HCT116 (cell line): Measurements from ENCODE around the gene KCNJ14. TPM values are rescaled to one million over a fixed set of nuclear protein-coding genes. Genes with fewer than 3 reads are reported as not detected.

ENCODE experiments used
- ATAC-seq: fragments of 200-7000 bp; cut with Tn5 transposase; 2 replicates; pipeline ENCODE4 v1.9.1; 2020; ENCODE audit warnings: mild to moderate bottlenecking, moderate library complexity
- BruUV-seq: library from RNA; stranded (reverse); fragments of 400-500 nt; replicated peaks from 2 replicates; lab custom pipeline; 2021; lab: Mats Ljungman, UMichigan
- CTCF ChIA-PET: fragments of 300-600 bp; sonication (Branson Sonifier 250); formaldehyde crosslinking; loops from one replicate; lab custom pipeline; 2021; ENCODE audit warnings: antibody characterized with exemption; lab: Charles Lee
- POLR2A ChIA-PET: fragments of 300-600, 350-600 bp; sonication (Branson Sonifier 250); formaldehyde crosslinking; loops from one replicate; lab custom pipeline; 2021; ENCODE audit warnings: antibody characterized with exemption; lab: Charles Lee
- RAD21 ChIA-PET, 2 experiments: fragments of 300-600 bp; sonication (Branson Sonifier 250); formaldehyde crosslinking; loops; one replicate each; lab custom pipeline; 2023; ENCODE audit warnings: low total read pairs in 2 of 2; ENCODE audit not compliant: uncharacterized antibody in 2 of 2, unreplicated experiment in 2 of 2, low non-redundant PET in 1 of 2; lab: Charles Lee
- DNase-seq: peaks from one replicate; pipeline ENCODE4 v3.0.0-alpha.2; 2010; ENCODE audit warnings: low read depth, low spot score
- H2AFZ ChIP-seq: fragments of 200-600 bp; shearing (Covaris generic), sonication (generic); 2 replicates; pipeline ENCODE4 v1.6.1; 2017; ENCODE audit warnings: low read depth, mixed run types, mixed read lengths, antibody characterized with exemption, low read length; ENCODE audit not compliant: poor library complexity, severe bottlenecking
- H3K27ac ChIP-seq: 2 replicates; pipeline ENCODE4 v1.5.1; 2012; ENCODE audit warnings: low read depth, low read length
- H3K27me3 ChIP-seq: fragments of 200-600 bp; sonication (generic); 2 replicates; pipeline ENCODE4 v1.6.1; 2016; ENCODE audit warnings: mixed run types, low read length, mixed read lengths; ENCODE audit not compliant: insufficient read depth
- H3K36me3 ChIP-seq, 2 experiments: fragments of 200-500 bp in 1 of 2; fragments of 200-600 bp in 1 of 2; sonication (Bioruptor generic) in 1 of 2; sonication (generic) in 1 of 2; 2 replicates each; pipeline versions ENCODE4 v1.5.1 to v1.6.1; 2014 to 2016; ENCODE audit warnings: low read length in 2 of 2, inconsistent platforms in 1 of 2, mixed read lengths in 1 of 2, mixed run types in 1 of 2; ENCODE audit not compliant: insufficient read depth in 2 of 2, control insufficient read depth in 1 of 2
- H3K4me1 ChIP-seq, 2 experiments: fragments of 200-600 bp in 1 of 2; sonication (generic) in 1 of 2; 2 replicates each; pipeline versions ENCODE4 v1.5.1 to v1.6.1; 2012 to 2017; ENCODE audit warnings: low read length in 2 of 2, inconsistent platforms in 1 of 2, mild to moderate bottlenecking in 1 of 2, mixed read lengths in 1 of 2, mixed run types in 1 of 2, moderate library complexity in 1 of 2; ENCODE audit not compliant: insufficient read depth in 2 of 2, control insufficient read depth in 1 of 2
- H3K4me2 ChIP-seq: fragments of 200-600 bp; sonication (generic); 2 replicates; pipeline ENCODE4 v1.6.1; 2017; ENCODE audit warnings: mixed run types, low read length, mixed read lengths
- H3K4me3 ChIP-seq, 2 experiments: fragments of 200-600 bp in 1 of 2; sonication (generic) in 1 of 2; replicated peaks in 1 of 2; 2 replicates each; pipeline ENCODE4 v1.5.1; 2011 to 2016; ENCODE audit warnings: low read length in 2 of 2, control low read depth in 1 of 2, low read depth in 1 of 2, mild to moderate bottlenecking in 1 of 2, mixed read lengths in 1 of 2, mixed run types in 1 of 2
- H3K79me2 ChIP-seq: fragments of 200-600 bp; sonication (generic); 2 replicates; pipeline ENCODE4 v1.6.1; 2017; ENCODE audit warnings: mild to moderate bottlenecking, mixed run types, low read length, moderate library complexity, mixed read lengths; ENCODE audit not compliant: insufficient read depth
- H3K9ac ChIP-seq: fragments of 200-600 bp; sonication (generic); 2 replicates; pipeline ENCODE4 v1.6.1; 2016; ENCODE audit warnings: low read length, mixed read lengths
- H3K9me2 ChIP-seq: fragments of 200-600 bp; sonication (generic), shearing (Covaris generic); 2 replicates; pipeline ENCODE4 v1.6.1; 2017; ENCODE audit warnings: mixed run types, mild to moderate bottlenecking, moderate library complexity; ENCODE audit not compliant: insufficient read depth
- H3K9me3 ChIP-seq, 2 experiments: fragments of 200-500 bp in 1 of 2; fragments of 200-600 bp in 1 of 2; sonication (Bioruptor generic) in 1 of 2; sonication (generic) in 1 of 2; 2 replicates each; pipeline ENCODE4 v1.6.1; 2014 to 2017; ENCODE audit warnings: low read length in 2 of 2, mixed read lengths in 2 of 2, inconsistent platforms in 1 of 2, low read depth in 1 of 2, mild to moderate bottlenecking in 1 of 2, mixed run types in 1 of 2, moderate library complexity in 1 of 2; ENCODE audit not compliant: control insufficient read depth in 1 of 2, insufficient read depth in 1 of 2
- H4K20me1 ChIP-seq: fragments of 200-600 bp; sonication (generic), shearing (Covaris generic); 2 replicates; pipeline ENCODE4 v1.6.1; 2017; ENCODE audit warnings: mixed run types, mild to moderate bottlenecking, moderate library complexity; ENCODE audit not compliant: insufficient read depth
- ATF3 ChIP-seq: IDR thresholded peaks from 2 replicates; pipeline ENCODE4 v1.6.1; 2012
- CBX3 ChIP-seq: IDR thresholded peaks from 2 replicates; pipeline ENCODE4 v1.6.1; 2012; ENCODE audit warnings: low read depth
- CTCF ChIP-seq, 3 experiments: fragments of 200-600 bp in 1 of 3; sonication (generic) in 1 of 3; IDR thresholded peaks in 2 of 3; conservative IDR thresholded peaks in 1 of 3; 2 replicates each; pipeline ENCODE4 v1.5.1; 2012 to 2017; ENCODE audit warnings: low read depth in 2 of 3, low read length in 2 of 3, antibody characterized with exemption in 1 of 3, borderline replicate concordance in 1 of 3, control low read depth in 1 of 3, mild to moderate bottlenecking in 1 of 3, mixed read lengths in 1 of 3, mixed run types in 1 of 3, moderate library complexity in 1 of 3; ENCODE audit not compliant: insufficient read depth in 1 of 3
- EGR1 ChIP-seq: IDR thresholded peaks from 2 replicates; pipeline ENCODE4 v1.6.1; 2012; ENCODE audit warnings: low read depth
- EZH2 ChIP-seq: fragments of 200-600 bp; sonication (generic); IDR thresholded peaks from 2 replicates; pipeline ENCODE4 v1.6.1; 2017; ENCODE audit warnings: antibody characterized with exemption, mixed run types
- EZH2phosphoT487 ChIP-seq: fragments of 200-600 bp; IDR thresholded peaks from 2 replicates; pipeline ENCODE4 v1.6.1; 2018; ENCODE audit warnings: antibody characterized with exemption, borderline replicate concordance
- JUND ChIP-seq: IDR thresholded peaks from 2 replicates; pipeline ENCODE4 v1.6.1; 2012
- MAX ChIP-seq: IDR thresholded peaks from 2 replicates; pipeline ENCODE4 v1.6.1; 2012
- POLR2A ChIP-seq: IDR thresholded peaks from 2 replicates; pipeline ENCODE4 v1.7.0; 2011; ENCODE audit warnings: borderline replicate concordance; ENCODE audit not compliant: insufficient read depth, insufficient read length; ENCODE audit errors: extremely low read depth
- POLR2AphosphoS5 ChIP-seq: IDR thresholded peaks from 2 replicates; pipeline ENCODE4 v1.6.1; 2011; ENCODE audit warnings: mild to moderate bottlenecking, low read depth, low read length, moderate library complexity
- RAD21 ChIP-seq: IDR thresholded peaks from 2 replicates; pipeline ENCODE4 v1.6.1; 2012; ENCODE audit warnings: low read depth, mild to moderate bottlenecking
- REST ChIP-seq: IDR thresholded peaks from 2 replicates; pipeline ENCODE4 v1.6.1; 2012; ENCODE audit warnings: low read depth
- SIN3A ChIP-seq: IDR thresholded peaks from 2 replicates; pipeline ENCODE4 v1.6.1; 2012; ENCODE audit warnings: low read depth
- SP1 ChIP-seq: IDR thresholded peaks from 2 replicates; pipeline ENCODE4 v1.6.1; 2012; ENCODE audit warnings: low read depth
- SRF ChIP-seq: IDR thresholded peaks from 2 replicates; pipeline ENCODE4 v1.6.1; 2012; ENCODE audit warnings: low read depth
- YY1 ChIP-seq: IDR thresholded peaks from 2 replicates; pipeline ENCODE4 v1.6.1; 2011; ENCODE audit warnings: low read length, low read depth, moderate library complexity, mild to moderate bottlenecking; ENCODE audit not compliant: insufficient replicate concordance; ENCODE audit errors: extremely low read depth
- ZBTB33 ChIP-seq: IDR thresholded peaks from 2 replicates; pipeline ENCODE4 v1.6.1; 2011; ENCODE audit warnings: mild to moderate bottlenecking, low read length, moderate library complexity; ENCODE audit not compliant: insufficient replicate concordance; ENCODE audit errors: extremely low read depth
- ZFX ChIP-seq: fragments of 450-650 bp; IDR thresholded peaks from 2 replicates; pipeline ENCODE4 v1.6.1; 2017
- ZNF274 ChIP-seq: fragments of 200-500 bp; sonication (Bioruptor generic); IDR thresholded peaks from 2 replicates; pipeline ENCODE4 v1.6.1; 2014; ENCODE audit warnings: mild to moderate bottlenecking, low read depth, low read length, inconsistent platforms
- intact Hi-C: fragments of 100-400 bp; cut with micrococcal nuclease; formaldehyde crosslinking; loops from 2 replicates; pipeline ENCODE4 v1.10.0; 2022
- total RNA-seq: library from RNA; stranded (reverse); gene quantifications from one replicate; pipeline ENCODE4 v1.2.1, GENCODE V29; 2021; ENCODE audit not compliant: unreplicated experiment

Gene KCNJ14
- total RNA-seq, 1 experiment from 2014 or later, result 2.5 TPM

GRCh38 chr19:48444936-48445200 is 10.5 kb upstream of the KCNJ14 start:
- H3K4me2 ChIP-seq, result peak overlapping the region; percentile 83
- peaks cover 8 to 20% of the 10 kb centered on the region in 2 experiments for H3K4me1 ChIP-seq
- ChIA-PET POLR2A (no interaction called here), CTCF (interaction anchor here (1.0 to 1.9 kb wide), 4 partner anchors 8 to 139 kb away, joined by 4 to 8 read pairs (median 6); no protein-coding TSS in a partner anchor), RAD21 (no interaction called here)
- peaks cover 15 to 27% of the 10 kb centered on the region in 2 experiments for H3K36me3 ChIP-seq
- BruUV-seq, result no TSS peak
- H3K9ac ChIP-seq, result peak overlapping the region; percentile 98
- H3K4me3 ChIP-seq, result peak overlapping the region; percentile 73 to 99
- H3K27me3 ChIP-seq, result no peaks in the 10 kb centered on the region
- intact Hi-C loops, result no loop called here
- DNase-seq, result no peak
- TF ChIP-seq EGR1, result no peak
- no peak for TF ChIP-seq CTCF (IDR thresholded peaks at IDR 0.05 in 2 of 3, conservative IDR thresholded peaks at IDR 0.05 in 1 of 3; ENCODE audit: borderline replicate concordance in 1 of 3, insufficient read depth in 1 of 3, low read depth in 2 of 3, low read length in 2 of 3)
- no peak for TF ChIP-seq EZH2phosphoT487
- TF ChIP-seq EZH2, result no peak
- TF ChIP-seq YY1, result no peak
- TF ChIP-seq SIN3A, result no peak
- no peak for TF ChIP-seq ZFX
- TF ChIP-seq POLR2A, result no peak
- TF ChIP-seq ZNF274, result no peak
- TF ChIP-seq MAX, result no peak
- TF ChIP-seq ATF3, result no peak
- TF ChIP-seq SP1, result no peak
- no peak for TF ChIP-seq SRF
- TF ChIP-seq RAD21, result no peak
- TF ChIP-seq CBX3, result no peak
- TF ChIP-seq ZBTB33, result no peak
- no peak for TF ChIP-seq POLR2AphosphoS5
- TF ChIP-seq JUND, result no peak
- TF ChIP-seq REST, result no peak
- H3K79me2 ChIP-seq, result peaks cover 40% of the 10 kb centered on the region
- no peaks in the 10 kb centered on the region for H3K9me2 ChIP-seq
- no peaks in the 10 kb centered on the region; the same call in 1 of the 2 replicates for H4K20me1 ChIP-seq
- H3K9me3 ChIP-seq, result no peaks in the 10 kb centered on the region
- ATAC-seq, result no peak
- H3K27ac ChIP-seq, result peak overlapping the region; percentile 85
- no peak overlapping the region for H2AFZ ChIP-seq
